Ovary (tissue), 9 donors: Measurements from ENCODE around the gene RARA. TPM values are rescaled to one million over a fixed set of nuclear protein-coding genes. Genes with fewer than 3 reads are reported as not detected.

Experiments
- DNase-seq, 5 donors: peaks; one replicate each; pipeline ENCODE4 v3.0.0-alpha.2; 2019 to 2020
- H3K27ac ChIP-seq, 2 donors: fragments of 200-600 bp; one replicate each; pipeline versions ENCODE4 v1.5.1 to v1.8.0; 2019 to 2022
- H3K27me3 ChIP-seq: fragments of 200-600 bp; one replicate; pipeline ENCODE4 v1.8.0; 2022
- H3K36me3 ChIP-seq: fragments of 200-600 bp; sonication (generic); one replicate; pipeline ENCODE4 v1.5.1; 2019
- H3K4me1 ChIP-seq: one replicate; pipeline ENCODE4 v1.8.1; 2013; ENCODE audit warnings: mild to moderate bottlenecking, moderate library complexity; ENCODE audit not compliant: insufficient read depth
- H3K4me3 ChIP-seq: fragments of 200-600 bp; sonication (generic); one replicate; pipeline ENCODE4 v1.5.1; 2017
- H3K9me3 ChIP-seq, 2 donors: fragments of 200-600 bp in 1 of 2; sonication (generic) in 1 of 2; one replicate each; pipeline versions ENCODE4 v1.5.1 to v1.8.1; 2013 to 2019; ENCODE audit warnings: mild to moderate bottlenecking in 1 of 2, moderate library complexity in 1 of 2
- CTCF ChIP-seq, 3 donors: fragments of 450-650 bp in 2 of 3; fragments of 200-600 bp in 1 of 3; IDR thresholded peaks; one replicate each; pipeline versions ENCODE4 v1.5.1 to v1.8.0; 2016 to 2022; ENCODE audit warnings: antibody characterized with exemption in 3 of 3, mild to moderate bottlenecking in 1 of 3
- EP300 ChIP-seq: sonication (generic); formaldehyde crosslinking; IDR thresholded peaks from one replicate; pipeline ENCODE4 v1.6.1; 2017; ENCODE audit warnings: antibody characterized with exemption
- POLR2A ChIP-seq: fragments of 450-650 bp; IDR thresholded peaks from one replicate; pipeline ENCODE4 v1.6.1; 2017; ENCODE audit warnings: antibody characterized with exemption, mild to moderate bottlenecking, moderate library complexity
- WGBS, 3 donors: extraction: QIAGEN DNeasy Blood & Tissue Kit in 1 of 3; methylation state at CpG; one replicate each; pipeline versions ENCODE4 v1.1.5 to v1.1.7; 2013 to 2017; 5-methylcytosine and 5-hydroxymethylcytosine counted together
- intact Hi-C, 4 donors: fragments of 100-400 bp; cut with DNase I; formaldehyde crosslinking; loops; one replicate each; pipeline versions ENCODE4 v1.11.0 to v1.15.1; 2022 to 2023
- polyA plus RNA-seq, 2 donors: library from polyadenylated mRNA; stranded (reverse); fragments of 200-250 nt in 1 of 2; fragments of 350-450 nt in 1 of 2; fragmentation: Illumina TruSeq in 1 of 2; extraction: RNeasy Lipid Tissue Mini Kit (QIAGEN cat#74804) in 1 of 2; gene quantifications; one replicate each; pipeline ENCODE4 v1.2.3, GENCODE V29; 2013 to 2014
- total RNA-seq, 7 donors: library from RNA; depleted of rRNA in 2 of 7; stranded (reverse); fragments of >200 nt in 2 of 7; fragmentation: NEBNext Ultra II Directional in 3 of 7; extraction: Animal tissue kit (Norgen Biotek cat#: 25700) in 3 of 7; gene quantifications; one replicate each; pipeline versions ENCODE4 v1.1.0 to v1.2.4, GENCODE V29; 2016 to 2023
- donor health status: DM: no; HTN: no; CAD: no; lungs with moderate emphysema.
- donor health status: DM: no; HTN: no; CAD: no.
- donor health status: Bipolar disorder and iron deficiency.
- donor health status: DM: yes; HTN: yes; CAD: no.
- donor health status: DM: no; HTN: no; CAD: no.
- donor health status: DM: yes; HTN: yes; CAD: no.

RARA gene
- total and polyA plus RNA-seq, 9 donors: 19.8 to 100 (median 61.9) TPM

- no peak for TF ChIP-seq EP300
- no peak for TF ChIP-seq CTCF (IDR thresholded peaks at IDR 0.05)
- no peak for TF ChIP-seq POLR2A
- WGBS, 3 donors: 47 to 50% (median 49%) methylated on average over 19 of the region's 19 CpGs
- H3K9me3 ChIP-seq: no peaks in the 10 kb centered on the region
- no peak overlapping the region for H3K4me3 ChIP-seq
- no peaks in the 10 kb centered on the region for H3K27me3 ChIP-seq
- intact Hi-C loops: loop anchor here (5.0 to 10.0 kb wide), 5 partner anchors 33 to 205 kb away; no protein-coding TSS in a partner anchor
- peak in 3 of 5 donors; percentile 30 to 49 (median 40) for DNase-seq
- H3K4me1 ChIP-seq: peaks cover 38% of the 10 kb centered on the region
- no peaks in the 10 kb centered on the region for H3K36me3 ChIP-seq
- peak overlapping the region in 1 of 2 donors; percentile 84 for H3K27ac ChIP-seq
These were observed 41.1 kb downstream of the RARA start for GRCh38 chr17:40349895-40350688.

- Histone ChIP-seq H3K36me3 (no peaks in the 10 kb centered on the region), H3K4me1 (peaks cover 36% of the 10 kb centered on the region), H3K9me3 (no peaks in the 10 kb centered on the region), H3K4me3 (no peak overlapping the region), H3K27ac (no peak overlapping the region), H3K27me3 (no peaks in the 10 kb centered on the region)
- TF ChIP-seq POLR2A: no peak
- TF ChIP-seq EP300: no peak
- TF ChIP-seq CTCF (IDR thresholded peaks at IDR 0.05): no peak
- no peak for DNase-seq
- 62 to 70% (median 64%) methylated on average over 17 of the region's 17 CpGs for WGBS, 3 donors
- intact Hi-C loops: loop anchor here (5.0 to 10.0 kb wide), 5 partner anchors 34 to 204 kb away; no protein-coding TSS in a partner anchor
These were observed 41.8 kb downstream of the RARA start for GRCh38 chr17:40350689-40351358.

GRCh38 chr17:40351359-40352236, 42.6 kb downstream of the RARA start:
- WGBS, 3 donors: 70 to 78% (median 76%) methylated on average over 27 of the region's 27 CpGs
- TF ChIP-seq CTCF (IDR thresholded peaks at IDR 0.05): no peak
- no peak for TF ChIP-seq EP300
- TF ChIP-seq POLR2A: no peak
- no peak overlapping the region for H3K4me3 ChIP-seq
- H3K27ac ChIP-seq: no peak overlapping the region
- H3K9me3 ChIP-seq: no peaks in the 10 kb centered on the region
- peak in 1 of 5 donors; percentile 28 for DNase-seq
- no peaks in the 10 kb centered on the region for H3K27me3 ChIP-seq
- intact Hi-C loops: loop anchor here (2.0 to 10.0 kb wide), 7 partner anchors 34 to 203 kb away; partner anchors contain the start of gene RARA (in 1 of the 4)
- peaks cover 35% of the 10 kb centered on the region for H3K4me1 ChIP-seq
- no peaks in the 10 kb centered on the region for H3K36me3 ChIP-seq

GRCh38 chr17:40352237-40352778, 43.3 kb downstream of the RARA start:
- Histone ChIP-seq H3K36me3 (no peaks in the 10 kb centered on the region), H3K27me3 (no peaks in the 10 kb centered on the region), H3K9me3 (no peaks in the 10 kb centered on the region), H3K4me1 (peaks cover 28% of the 10 kb centered on the region), H3K27ac (no peak overlapping the region), H3K4me3 (no peak overlapping the region)
- peak in 1 of 5 donors; percentile 28 for DNase-seq
- WGBS, 3 donors: 73 to 78% (median 78%) methylated on average over 7 of the region's 7 CpGs
- no peak for TF ChIP-seq POLR2A
- no peak for TF ChIP-seq EP300
- TF ChIP-seq CTCF (IDR thresholded peaks at IDR 0.05): no peak
- intact Hi-C loops: loop anchor here (2.0 to 10.0 kb wide), 7 partner anchors 35 to 202 kb away; partner anchors contain the start of gene RARA (in 1 of the 4)
